ENCODE measurements around the gene SDCCAG8.

Gene SDCCAG8

GRCh38 chr1:243513726-243514491 is 258.1 kb downstream of the SDCCAG8 start:
- Histone ChIP-seq H3K4me2 (ENCODE audit: low read length) (no peak overlapping the region), H3K9me3 (ENCODE audit: control insufficient read depth, low read length) (no peaks in the 10 kb centered on the region), H3K4me3 (ENCODE audit: low read depth, low read length) (no peak overlapping the region), H3K9ac (no peak overlapping the region), H3K27ac (no peak overlapping the region), H3K4me1 (no peaks in the 10 kb centered on the region), H3K79me2 (no peaks in the 10 kb centered on the region), H3K36me3 (ENCODE audit: control insufficient read depth, insufficient read depth, low read length) (no peaks in the 10 kb centered on the region), H2AFZ (no peak overlapping the region), H3K27me3 (ENCODE audit: control insufficient read depth, insufficient read depth, low read length) (no peaks in the 10 kb centered on the region)
- TF ChIP-seq CTCF (IDR thresholded peaks at IDR 0.05) = no peak

- Histone ChIP-seq H3K4me3 (ENCODE audit: low read depth, low read length) (no peak overlapping the region), H3K4me2 (ENCODE audit: low read length) (no peak overlapping the region), H3K27me3 (ENCODE audit: control insufficient read depth, insufficient read depth, low read length) (no peaks in the 10 kb centered on the region), H2AFZ (no peak overlapping the region), H3K36me3 (ENCODE audit: control insufficient read depth, insufficient read depth, low read length) (no peaks in the 10 kb centered on the region), H3K79me2 (no peaks in the 10 kb centered on the region), H3K4me1 (peaks cover under 1% of the 10 kb centered on the region), H3K27ac (no peak overlapping the region), H3K9ac (no peak overlapping the region), H3K9me3 (ENCODE audit: control insufficient read depth, low read length) (no peaks in the 10 kb centered on the region)
- TF ChIP-seq CTCF (IDR thresholded peaks at IDR 0.05) = no peak
These were observed 259.1 kb downstream of the SDCCAG8 start for GRCh38 chr1:243514927-243515326.

- Histone ChIP-seq H3K9ac (no peak overlapping the region), H3K79me2 (no peaks in the 10 kb centered on the region), H2AFZ (no peak overlapping the region), H3K9me3 (ENCODE audit: control insufficient read depth, low read length) (no peaks in the 10 kb centered on the region), H3K36me3 (ENCODE audit: control insufficient read depth, insufficient read depth, low read length) (no peaks in the 10 kb centered on the region), H3K27me3 (ENCODE audit: control insufficient read depth, insufficient read depth, low read length) (no peaks in the 10 kb centered on the region), H3K4me3 (ENCODE audit: low read depth, low read length) (no peak overlapping the region), H3K27ac (no peak overlapping the region), H3K4me1 (peaks cover 30% of the 10 kb centered on the region), H3K4me2 (ENCODE audit: low read length) (no peak overlapping the region)
- no peak for TF ChIP-seq CTCF (IDR thresholded peaks at IDR 0.05)
These were observed 265.0 kb downstream of the SDCCAG8 start for GRCh38 chr1:243520831-243521230.

- no peak overlapping the region for H3K4me3 ChIP-seq (ENCODE audit: low read depth, low read length)
- no peaks in the 10 kb centered on the region for H3K36me3 ChIP-seq (ENCODE audit: control insufficient read depth, insufficient read depth, low read length)
- no peaks in the 10 kb centered on the region for H3K79me2 ChIP-seq
- TF ChIP-seq CTCF (IDR thresholded peaks at IDR 0.05) = no peak
- H3K4me1 ChIP-seq = peaks cover 36% of the 10 kb centered on the region
- H3K27ac ChIP-seq = peak overlapping the region; percentile 87
- H3K9ac ChIP-seq = no peak overlapping the region
- H3K9me3 ChIP-seq (ENCODE audit: control insufficient read depth, low read length) = no peaks in the 10 kb centered on the region
- peak overlapping the region; percentile 44 for H3K4me2 ChIP-seq (ENCODE audit: low read length)
- no peaks in the 10 kb centered on the region for H3K27me3 ChIP-seq (ENCODE audit: control insufficient read depth, insufficient read depth, low read length)
- H2AFZ ChIP-seq = no peak overlapping the region
These were observed 267.9 kb downstream of the SDCCAG8 start for GRCh38 chr1:243523766-243524165.

- Histone ChIP-seq H3K27ac (peak overlapping the region; percentile 87), H3K4me1 (peaks cover 34% of the 10 kb centered on the region), H2AFZ (peak overlapping the region; percentile 33), H3K4me2 (ENCODE audit: low read length) (peak overlapping the region; percentile 32), H3K4me3 (ENCODE audit: low read depth, low read length) (no peak overlapping the region), H3K36me3 (ENCODE audit: control insufficient read depth, insufficient read depth, low read length) (no peaks in the 10 kb centered on the region), H3K27me3 (ENCODE audit: control insufficient read depth, insufficient read depth, low read length) (no peaks in the 10 kb centered on the region), H3K9ac (no peak overlapping the region), H3K9me3 (ENCODE audit: control insufficient read depth, low read length) (no peaks in the 10 kb centered on the region), H3K79me2 (no peaks in the 10 kb centered on the region)
- TF ChIP-seq CTCF (IDR thresholded peaks at IDR 0.05) = no peak
These were observed 269.2 kb downstream of the SDCCAG8 start for GRCh38 chr1:243525085-243525487.
